HepG2 (cell line): ENCODE results near the gene ZNF528. TPM values are rescaled to one million over a fixed set of nuclear protein-coding genes. Genes with fewer than 3 reads are reported as not detected.
A peak's percentile ranks its signal among the peaks of the same experiment; 100 is the strongest.

Experiments used
- ARNTL ChIP-seq: sonication (generic); formaldehyde crosslinking; IDR thresholded peaks from 2 replicates; pipeline ENCODE4 v1.4.0; 2020; ENCODE audit warnings: mild to moderate bottlenecking, missing genetic modification reagents
- ERF ChIP-seq: IDR thresholded peaks from 2 replicates; pipeline ENCODE4 v1.6.1; 2018; ENCODE audit warnings: missing biosample characterization, missing genetic modification reagents
- ETV5 ChIP-seq: IDR thresholded peaks from 2 replicates; pipeline ENCODE4 v1.6.1; 2018; ENCODE audit warnings: missing biosample characterization, missing genetic modification reagents, inconsistent platforms, borderline replicate concordance
- EZH2 ChIP-seq: conservative IDR thresholded peaks from 2 replicates; pipeline ENCODE4 v1.6.1; 2012; ENCODE audit warnings: mild to moderate bottlenecking, low read depth, low read length, moderate library complexity
- FOXK1 ChIP-seq: sonication (generic); formaldehyde crosslinking; IDR thresholded peaks from 2 replicates; pipeline ENCODE4 v1.4.0; 2020; ENCODE audit warnings: low read depth, missing genetic modification reagents, borderline replicate concordance
- GLMP ChIP-seq: sonication (generic); formaldehyde crosslinking; IDR thresholded peaks from 2 replicates; pipeline ENCODE4 v1.9.0; 2021; ENCODE audit warnings: missing genetic modification reagents, mild to moderate bottlenecking, borderline replicate concordance
- HDAC2 ChIP-seq: sonication (generic); formaldehyde crosslinking; IDR thresholded peaks from 2 replicates; pipeline ENCODE4 v1.4.0; 2020; ENCODE audit warnings: missing genetic modification reagents
- KLF6 ChIP-seq: IDR thresholded peaks from 2 replicates; pipeline ENCODE4 v1.8.0; 2016; ENCODE audit warnings: missing biosample characterization, missing genetic modification reagents
- MAFG ChIP-seq: sonication (generic); formaldehyde crosslinking; IDR thresholded peaks from 2 replicates; pipeline ENCODE4 v1.5.1; 2020; ENCODE audit warnings: mild to moderate bottlenecking, missing genetic modification reagents
- MIER3 ChIP-seq: IDR thresholded peaks from 2 replicates; pipeline ENCODE4 v1.6.1; 2016; ENCODE audit warnings: missing compliant biosample characterization, borderline replicate concordance
- NBN ChIP-seq: fragments of 450-650 bp; conservative IDR thresholded peaks from 2 replicates; pipeline ENCODE4 v1.6.1; 2017
- NFE2 ChIP-seq: sonication (generic); formaldehyde crosslinking; IDR thresholded peaks from 2 replicates; pipeline ENCODE4 v1.4.0; 2020; ENCODE audit warnings: missing genetic modification reagents
- POLR2G ChIP-seq: fragments of 200-400 bp; formaldehyde crosslinking; IDR thresholded peaks from 2 replicates; pipeline ENCODE4 v1.6.1; 2018; ENCODE audit warnings: mild to moderate bottlenecking, low read depth, low read length, moderate library complexity
- REPIN1 ChIP-seq: sonication (generic); formaldehyde crosslinking; IDR thresholded peaks from 2 replicates; pipeline ENCODE4 v1.8.0; 2022; ENCODE audit warnings: missing genetic modification reagents, low read depth, mild to moderate bottlenecking, borderline replicate concordance
- TCF7L2 ChIP-seq: IDR thresholded peaks from 2 replicates; pipeline ENCODE4 v1.6.1; 2011; ENCODE audit warnings: mild to moderate bottlenecking, low read depth, low read length, moderate library complexity
- TMF1 ChIP-seq: sonication (generic); formaldehyde crosslinking; IDR thresholded peaks from 2 replicates; pipeline ENCODE4 v1.8.1; 2022; ENCODE audit warnings: low read depth, missing genetic modification reagents
- YEATS2 ChIP-seq: sonication (generic); formaldehyde crosslinking; IDR thresholded peaks from 2 replicates; pipeline ENCODE4 v1.4.0; 2020; ENCODE audit warnings: missing genetic modification reagents, borderline replicate concordance
- ZMAT3 ChIP-seq: sonication (generic); formaldehyde crosslinking; conservative IDR thresholded peaks from 2 replicates; pipeline ENCODE4 v1.7.0; 2021; ENCODE audit warnings: missing genetic modification reagents
- ZNF143 ChIP-seq: sonication (generic); formaldehyde crosslinking; IDR thresholded peaks from 2 replicates; pipeline ENCODE4 v1.4.0; 2020; ENCODE audit warnings: missing genetic modification reagents
- ZNF547 ChIP-seq: sonication (generic); formaldehyde crosslinking; IDR thresholded peaks from 2 replicates; pipeline ENCODE4 v1.5.1; 2020; ENCODE audit warnings: mild to moderate bottlenecking, missing genetic modification reagents
- ZNF556 ChIP-seq: sonication (generic); formaldehyde crosslinking; IDR thresholded peaks from 2 replicates; pipeline ENCODE4 v1.4.0; 2020; ENCODE audit warnings: mild to moderate bottlenecking, missing genetic modification reagents, borderline replicate concordance
- ZNF597 ChIP-seq: sonication (generic); formaldehyde crosslinking; IDR thresholded peaks from 2 replicates; pipeline ENCODE4 v1.5.0; 2020; ENCODE audit warnings: missing genetic modification reagents
- ZNF672 ChIP-seq: sonication (generic); formaldehyde crosslinking; IDR thresholded peaks from 2 replicates; pipeline ENCODE4 v1.8.1; 2022; ENCODE audit warnings: missing genetic modification reagents
- ZNF788 ChIP-seq: sonication (generic); formaldehyde crosslinking; IDR thresholded peaks from 2 replicates; pipeline ENCODE4 v1.5.0; 2020; ENCODE audit warnings: mild to moderate bottlenecking, missing genetic modification reagents, borderline replicate concordance
- polyA plus RNA-seq, 8 experiments: library from polyadenylated mRNA; depleted of rRNA in 3 of 8; stranded (reverse) in 7 of 8; unstranded in 1 of 8; fragments of >200 nt; fragmentation: Illumina TruSeq in 4 of 8; extraction: Trizol in 4 of 8; gene quantifications; 2 replicates each; pipeline versions ENCODE4 v1.2.1 to v1.2.3, GENCODE V29; 2011 to 2016; ENCODE audit warnings: low read depth in 4 of 8, missing spikeins in 1 of 8, mixed read lengths in 1 of 8; ENCODE audit not compliant: insufficient read depth in 1 of 8
- total RNA-seq, 5 experiments: library from RNA; depleted of rRNA; stranded (reverse); fragments of >200 nt; fragmentation: Illumina TruSeq; extraction: Trizol; gene quantifications; 2 replicates each; pipeline ENCODE4 v1.2.3, GENCODE V29; 2016; ENCODE audit warnings: low read depth in 1 of 5
- TF ChIP-seq, protein P1 (sequence below): sonication (generic); formaldehyde crosslinking; IDR thresholded peaks from 2 replicates; pipeline ENCODE4 v1.5.1; 2020; ENCODE audit warnings: mild to moderate bottlenecking, missing genetic modification reagents, moderate library complexity

The ZNF528 gene
- total and polyA plus RNA-seq, 2 of the 13 experiments (the other 11 are each of a cell fraction or from before 2014, with no cell fraction given), result 4.1 to 10.0 TPM

- TF ChIP-seq TMF1 (CRISPR knock-in tag) (no peak), TCF7L2 (no peak), KLF6 (CRISPR knock-in tag) (peak; percentile 63; the same call in 1 of the 2 replicates), ZNF597 (CRISPR knock-in tag) (no peak), ZNF672 (CRISPR knock-in tag) (no peak), GLMP (no peak), REPIN1 (peak; percentile 49; the same call in 1 of the 2 replicates), NBN (no peak), FOXK1 (CRISPR knock-in tag) (0 out of 2 replicates have a peak, but pooled peaks have one; percentile 33), ZNF788 (CRISPR knock-in tag) (peak; percentile 64; the same call in 1 of the 2 replicates), NFE2 (CRISPR knock-in tag) (no peak), MAFG (CRISPR knock-in tag) (no peak), ERF (CRISPR knock-in tag) (peak; percentile 39; the same call in 1 of the 2 replicates), ZMAT3 (CRISPR knock-in tag) (no peak), EZH2 (no peak), HDAC2 (CRISPR knock-in tag) (0 out of 2 replicates have a peak, but pooled peaks have one; percentile 19), ETV5 (CRISPR knock-in tag) (peak; percentile 67; the same call in 1 of the 2 replicates), ZNF143 (peak; percentile 58; the same call in 1 of the 2 replicates), ARNTL (CRISPR knock-in tag) (0 out of 2 replicates have a peak, but pooled peaks have one; percentile 48), POLR2G (peak; percentile 79), MIER3 (CRISPR knock-in tag) (peak; percentile 31; the same call in 1 of the 2 replicates), YEATS2 (CRISPR knock-in tag) (peak; percentile 58; the same call in 1 of the 2 replicates), ZNF547 (CRISPR knock-in tag) (peak; percentile 70; the same call in 1 of the 2 replicates), ZNF556 (0 out of 2 replicates have a peak, but pooled peaks have one; percentile 32)
- TF ChIP-seq, protein P1, sequence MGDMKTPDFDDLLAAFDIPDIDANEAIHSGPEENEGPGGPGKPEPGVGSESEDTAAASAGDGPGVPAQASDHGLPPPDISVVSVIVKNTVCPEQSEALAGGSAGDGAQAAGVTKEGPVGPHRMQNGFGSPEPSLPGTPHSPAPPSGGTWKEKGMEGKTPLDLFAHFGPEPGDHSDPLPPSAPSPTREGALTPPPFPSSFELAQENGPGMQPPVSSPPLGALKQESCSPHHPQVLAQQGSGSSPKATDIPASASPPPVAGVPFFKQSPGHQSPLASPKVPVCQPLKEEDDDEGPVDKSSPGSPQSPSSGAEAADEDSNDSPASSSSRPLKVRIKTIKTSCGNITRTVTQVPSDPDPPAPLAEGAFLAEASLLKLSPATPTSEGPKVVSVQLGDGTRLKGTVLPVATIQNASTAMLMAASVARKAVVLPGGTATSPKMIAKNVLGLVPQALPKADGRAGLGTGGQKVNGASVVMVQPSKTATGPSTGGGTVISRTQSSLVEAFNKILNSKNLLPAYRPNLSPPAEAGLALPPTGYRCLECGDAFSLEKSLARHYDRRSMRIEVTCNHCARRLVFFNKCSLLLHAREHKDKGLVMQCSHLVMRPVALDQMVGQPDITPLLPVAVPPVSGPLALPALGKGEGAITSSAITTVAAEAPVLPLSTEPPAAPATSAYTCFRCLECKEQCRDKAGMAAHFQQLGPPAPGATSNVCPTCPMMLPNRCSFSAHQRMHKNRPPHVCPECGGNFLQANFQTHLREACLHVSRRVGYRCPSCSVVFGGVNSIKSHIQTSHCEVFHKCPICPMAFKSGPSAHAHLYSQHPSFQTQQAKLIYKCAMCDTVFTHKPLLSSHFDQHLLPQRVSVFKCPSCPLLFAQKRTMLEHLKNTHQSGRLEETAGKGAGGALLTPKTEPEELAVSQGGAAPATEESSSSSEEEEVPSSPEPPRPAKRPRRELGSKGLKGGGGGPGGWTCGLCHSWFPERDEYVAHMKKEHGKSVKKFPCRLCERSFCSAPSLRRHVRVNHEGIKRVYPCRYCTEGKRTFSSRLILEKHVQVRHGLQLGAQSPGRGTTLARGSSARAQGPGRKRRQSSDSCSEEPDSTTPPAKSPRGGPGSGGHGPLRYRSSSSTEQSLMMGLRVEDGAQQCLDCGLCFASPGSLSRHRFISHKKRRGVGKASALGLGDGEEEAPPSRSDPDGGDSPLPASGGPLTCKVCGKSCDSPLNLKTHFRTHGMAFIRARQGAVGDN (CRISPR knock-in tag), result peak; percentile 66
Observed at GRCh38 chr19:52397310-52398080, at the start of gene ZNF528 (continued).
